OCI-LY7 (cell line): ENCODE results near the gene GNAI2. TPM values are rescaled to one million over a fixed set of nuclear protein-coding genes. Genes with fewer than 3 reads are reported as not detected.

Experiments
- BruUV-seq: library from RNA; stranded (reverse); fragments of 400-500 nt; replicated peaks from 2 replicates; lab custom pipeline; 2021; lab: Mats Ljungman, UMichigan
- CTCF ChIA-PET: fragments of 300-600 bp; sonication (Branson Sonifier 250); formaldehyde crosslinking; loops from one replicate; lab custom pipeline; 2022; ENCODE audit warnings: antibody characterized with exemption; ENCODE audit not compliant: unreplicated experiment; lab: Charles Lee
- POLR2A ChIA-PET: fragments of 300-600 bp; sonication (Branson Sonifier 250); formaldehyde crosslinking; loops from one replicate; lab custom pipeline; 2022; ENCODE audit warnings: antibody characterized with exemption; lab: Charles Lee
- DNase-seq: peaks from one replicate; pipeline ENCODE4 v3.0.0-alpha.2; 2015; ENCODE audit warnings: low spot score
- H2AFZ ChIP-seq: fragments of 200-600 bp; sonication (generic), shearing (Covaris generic); 2 replicates; pipeline ENCODE4 v1.6.1; 2014; ENCODE audit warnings: mild to moderate bottlenecking, antibody characterized with exemption, low read length, moderate library complexity
- H3K27ac ChIP-seq: fragments of 200-600 bp; sonication (generic); 2 replicates; pipeline ENCODE4 v1.5.1; 2014; ENCODE audit warnings: mixed run types, low read depth, mild to moderate bottlenecking, moderate library complexity, low read length, inconsistent platforms; ENCODE audit not compliant: poor library complexity, severe bottlenecking
- H3K36me3 ChIP-seq: fragments of 200-600 bp; sonication (generic); 2 replicates; pipeline ENCODE4 v1.6.1; 2014; ENCODE audit warnings: mild to moderate bottlenecking, antibody characterized with exemption, low read length, moderate library complexity, mixed read lengths; ENCODE audit not compliant: insufficient read depth
- H3K4me1 ChIP-seq: fragments of 200-600 bp; sonication (generic); 2 replicates; pipeline ENCODE4 v1.5.1; 2014; ENCODE audit warnings: mild to moderate bottlenecking, low read length; ENCODE audit not compliant: insufficient read depth, poor library complexity, severe bottlenecking
- H3K4me2 ChIP-seq: fragments of 200-600 bp; sonication (generic); 2 replicates; pipeline ENCODE4 v1.6.1; 2014; ENCODE audit warnings: mild to moderate bottlenecking, low read length
- H3K4me3 ChIP-seq: fragments of 200-600 bp; sonication (generic); 2 replicates; pipeline ENCODE4 v1.5.1; 2014; ENCODE audit warnings: mild to moderate bottlenecking, low read depth, low read length; ENCODE audit not compliant: poor library complexity, severe bottlenecking
- H3K79me2 ChIP-seq: fragments of 200-600 bp; sonication (generic); 2 replicates; pipeline ENCODE4 v1.6.1; 2016; ENCODE audit warnings: low read depth, mild to moderate bottlenecking, low read length, moderate library complexity, mixed read lengths; ENCODE audit not compliant: insufficient read depth
- H3K9me2 ChIP-seq: fragments of 200-600 bp; sonication (generic); 2 replicates; pipeline ENCODE4 v1.6.1; 2016; ENCODE audit warnings: mild to moderate bottlenecking, low read length, mixed read lengths; ENCODE audit not compliant: insufficient read depth
- H3K9me3 ChIP-seq: fragments of 200-600 bp; sonication (generic); 2 replicates; pipeline ENCODE4 v1.6.1; 2014; ENCODE audit warnings: mild to moderate bottlenecking, mixed run types, low read length, mixed read lengths
- H4K20me1 ChIP-seq: fragments of 200-600 bp; sonication (generic); 2 replicates; pipeline ENCODE4 v1.6.1; 2014; ENCODE audit warnings: mild to moderate bottlenecking, antibody characterized with exemption, low read length, moderate library complexity, mixed read lengths; ENCODE audit not compliant: insufficient read depth
- CTCF ChIP-seq: fragments of 200-600 bp; sonication (generic); conservative IDR thresholded peaks from 2 replicates; pipeline ENCODE4 v1.5.1; 2014; ENCODE audit warnings: mild to moderate bottlenecking, antibody characterized with exemption, low read length, moderate library complexity, mixed read lengths
- EZH2phosphoT487 ChIP-seq: fragments of 200-600 bp; sonication (generic); IDR thresholded peaks from 2 replicates; pipeline ENCODE4 v1.6.1; 2018; ENCODE audit warnings: low read depth, borderline replicate concordance, mild to moderate bottlenecking, mixed run types, antibody characterized with exemption, low read length, moderate library complexity, mixed read lengths
- intact Hi-C: fragments of 100-400 bp; cut with micrococcal nuclease; formaldehyde crosslinking; loops from one replicate; pipeline ENCODE4 v1.10.0; 2022; ENCODE audit not compliant: unreplicated experiment
- total RNA-seq, 2 experiments: library from RNA; depleted of rRNA in 1 of 2; stranded (reverse); fragments of >200 nt in 1 of 2; shearing (Covaris generic) in 1 of 2; gene quantifications; 2 replicates each; pipeline ENCODE4 v1.2.3, GENCODE V29; 2014 to 2022

The GNAI2 gene
- total RNA-seq, 2 experiments from 2014 or later = 190 to 256 TPM

GRCh38 chr3:50222169-50222528, 13.9 kb upstream of the GNAI2 start:
- Histone ChIP-seq H3K4me1 (peaks cover 30% of the 10 kb centered on the region), H3K36me3 (no peaks in the 10 kb centered on the region), H3K9me3 (no peaks in the 10 kb centered on the region), H3K79me2 (no peaks in the 10 kb centered on the region), H2AFZ (no peak overlapping the region), H3K27ac (no peak overlapping the region), H4K20me1 (no peaks in the 10 kb centered on the region), H3K9me2 (no peaks in the 10 kb centered on the region), H3K4me2 (no peak overlapping the region), H3K4me3 (no peak overlapping the region)
- POLR2A ChIA-PET = interaction anchor here (0.8 kb wide), 1 partner anchor 12 kb away, joined by 4 read pairs; no protein-coding TSS in a partner anchor
- TF ChIP-seq EZH2phosphoT487 (no peak), CTCF (no peak)
- CTCF ChIA-PET = interaction anchor here (0.6 to 1.2 kb wide), 3 partner anchors 24 to 155 kb away, joined by 3 to 11 read pairs (median 4); no protein-coding TSS in a partner anchor
- DNase-seq = no peak
- no TSS peak for BruUV-seq
- intact Hi-C loops = loop anchor here (10.0 kb wide), 1 partner anchor 417 kb away; the partner anchor contains the start of gene INKA1

- H3K4me1 ChIP-seq = peaks cover 48% of the 10 kb centered on the region
- H3K9me2 ChIP-seq = no peaks in the 10 kb centered on the region
- H3K36me3 ChIP-seq = no peaks in the 10 kb centered on the region
- TF ChIP-seq CTCF (no peak), EZH2phosphoT487 (no peak)
- no peaks in the 10 kb centered on the region for H3K9me3 ChIP-seq
- no peaks in the 10 kb centered on the region for H3K79me2 ChIP-seq
- no peak for DNase-seq
- intact Hi-C loops = loop anchor here (5.0 to 10.0 kb wide), 2 partner anchors 98 to 420 kb away; partner anchors contain the start of genes HYAL2 and INKA1
- no peak overlapping the region for H3K4me3 ChIP-seq
- H4K20me1 ChIP-seq = no peaks in the 10 kb centered on the region
- no peak overlapping the region for H2AFZ ChIP-seq
- no peak overlapping the region for H3K27ac ChIP-seq
- H3K4me2 ChIP-seq = no peak overlapping the region
- no TSS peak for BruUV-seq
- ChIA-PET POLR2A (no interaction called here), CTCF (interaction anchor here (2.7 kb wide), 1 partner anchor 30 kb away, joined by 23 read pairs; no protein-coding TSS in a partner anchor)
Measured at GRCh38 chr3:50224639-50225038, 11.4 kb upstream of the GNAI2 start.

GRCh38 chr3:50226888-50227389, 9.1 kb upstream of the GNAI2 start:
- TF ChIP-seq CTCF (no peak), EZH2phosphoT487 (no peak)
- H3K36me3 ChIP-seq = no peaks in the 10 kb centered on the region
- no TSS peak for BruUV-seq
- H3K27ac ChIP-seq = peak overlapping the region; percentile 60
- intact Hi-C loops = loop anchor here (1.0 to 10.0 kb wide), 7 partner anchors 19 to 422 kb away; partner anchors contain the start of genes HYAL2 and INKA1
- H3K4me3 ChIP-seq = peak overlapping the region; percentile 90
- H4K20me1 ChIP-seq = no peaks in the 10 kb centered on the region
- H3K79me2 ChIP-seq = no peaks in the 10 kb centered on the region
- DNase-seq = peak; percentile 58
- peak overlapping the region; percentile 75 for H2AFZ ChIP-seq
- H3K9me2 ChIP-seq = no peaks in the 10 kb centered on the region
- H3K4me2 ChIP-seq = peak overlapping the region; percentile 89
- ChIA-PET CTCF (interaction anchor here (0.6 to 3.6 kb wide), 8 partner anchors 14 to 110 kb away, joined by 3 to 23 read pairs (median 4); no protein-coding TSS in a partner anchor), POLR2A (interaction anchor here (0.7 to 1.8 kb wide), 6 partner anchors 9 to 123 kb away, joined by 3 to 8 read pairs (median 4); partner anchors contain the start of genes GNAI2 and NPRL2)
- H3K9me3 ChIP-seq = no peaks in the 10 kb centered on the region
- H3K4me1 ChIP-seq = peaks cover 45% of the 10 kb centered on the region
